Body of pancreas (tissue), 4 donors: ENCODE measurements around the gene VEGFA. TPM values are rescaled to one million over a fixed set of nuclear protein-coding genes. Genes with fewer than 3 reads are reported as not detected.

Experiments
- ATAC-seq: fragments of 150-250 bp; one replicate; pipeline ENCODE4 v1.9.1; 2016
- DNase-seq, 4 donors: peaks; one replicate each; pipeline ENCODE4 v3.0.0-alpha.2; 2019
- H3K27ac ChIP-seq, 4 donors: fragments of 200-600 bp; sonication (generic); 1 replicate in 3 of 4; 2 replicates in 1 of 4; pipeline versions ENCODE4 v1.5.1 to v1.6.1; 2016 to 2019; ENCODE audit warnings: mild to moderate bottlenecking in 1 of 4, mixed read lengths in 1 of 4, moderate library complexity in 1 of 4
- H3K27me3 ChIP-seq, 2 donors: fragments of 200-600 bp; sonication (generic); one replicate each; pipeline ENCODE4 v1.6.0; 2016; ENCODE audit warnings: mild to moderate bottlenecking in 1 of 2
- H3K36me3 ChIP-seq, 2 donors: fragments of 200-600 bp; sonication (generic); replicated peaks in 1 of 2; 2 replicates each; pipeline ENCODE4 v1.5.1; 2016; ENCODE audit warnings: low read depth in 2 of 2; ENCODE audit not compliant: insufficient read depth in 1 of 2
- H3K4me1 ChIP-seq: fragments of 200-600 bp; sonication (generic); one replicate; pipeline ENCODE4 v1.6.0; 2016
- H3K4me3 ChIP-seq, 2 donors: fragments of 200-600 bp; sonication (generic); 1 replicate in 1 of 2; 2 replicates in 1 of 2; pipeline ENCODE4 v1.5.1; 2016 to 2019
- H3K9me3 ChIP-seq, 3 donors: fragments of 200-600 bp; sonication (generic); 1 replicate in 2 of 3; 2 replicates in 1 of 3; pipeline ENCODE4 v1.5.1; 2016
- CTCF ChIP-seq, 7 experiments: fragments of 450-650 bp in 4 of 7; fragments of 200-600 bp in 3 of 7; sonication (generic) in 3 of 7; IDR thresholded peaks; one replicate each; pipeline ENCODE4 v1.5.1; 2016 to 2019; ENCODE audit warnings: antibody characterized with exemption in 7 of 7
- POLR2A ChIP-seq, 3 donors: fragments of 450-650 bp; IDR thresholded peaks; one replicate each; pipeline ENCODE4 v1.6.1; 2016; ENCODE audit warnings: antibody characterized with exemption in 3 of 3, mild to moderate bottlenecking in 2 of 3
- WGBS, 2 donors: methylation state at CpG; one replicate each; pipeline ENCODE4 v1.1.5; 2017; 5-methylcytosine and 5-hydroxymethylcytosine counted together
- intact Hi-C: fragments of 100-400 bp; cut with DNase I; formaldehyde crosslinking; loops from one replicate; pipeline ENCODE4 v1.15.1; 2023
- total RNA-seq, 2 donors: library from RNA; depleted of rRNA; stranded (reverse); fragments of >200 nt; gene quantifications; one replicate each; pipeline ENCODE4 v1.1.0, GENCODE V29; 2016

VEGFA gene
- total RNA-seq, 2 donors from 2014 or later, result 84.8 to 272 TPM

GRCh38 chr6:43824703-43825064 is 54.7 kb downstream of the VEGFA start:
- Histone ChIP-seq H3K4me1 (peaks cover 56% of the 10 kb centered on the region), H3K9me3 (no peaks in the 10 kb centered on the region), H3K4me3 (no peak overlapping the region), H3K27ac (peak overlapping the region; percentile 54 to 90 (median 87)), H3K36me3 (no peaks in the 10 kb centered on the region), H3K27me3 (no peaks in the 10 kb centered on the region)
- ATAC-seq (no peak), DNase-seq (peak in 1 of 4 donors; percentile 55)
- 6 to 15% methylated on average over 2 of the region's 2 CpGs for WGBS, 2 donors
- TF ChIP-seq CTCF (IDR thresholded peaks at IDR 0.05) (no peak), POLR2A (IDR thresholded peaks at IDR 0.05) (no peak)
- intact Hi-C loops, result no loop called here

GRCh38 chr6:43825187-43826115 is 55.4 kb downstream of the VEGFA start:
- DNase-seq, result no peak
- Histone ChIP-seq H3K36me3 (no peaks in the 10 kb centered on the region), H3K4me1 (peaks cover 58% of the 10 kb centered on the region), H3K4me3 (no peak overlapping the region), H3K9me3 (no peaks in the 10 kb centered on the region), H3K27me3 (no peaks in the 10 kb centered on the region), H3K27ac (peak overlapping the region; percentile 54 to 90 (median 87))
- ATAC-seq, result no peak
- WGBS, 2 donors, result 40 to 46% methylated on average over 8 to 16 of the region's 16 CpGs
- TF ChIP-seq POLR2A (IDR thresholded peaks at IDR 0.05) (no peak), CTCF (IDR thresholded peaks at IDR 0.05) (no peak)
- intact Hi-C loops, result no loop called here

- DNase-seq, result no peak
- Histone ChIP-seq H3K4me1 (peaks cover 69% of the 10 kb centered on the region), H3K27ac (peak overlapping the region in 1 of 4 donors; percentile 87), H3K9me3 (no peaks in the 10 kb centered on the region), H3K27me3 (no peaks in the 10 kb centered on the region), H3K36me3 (no peaks in the 10 kb centered on the region), H3K4me3 (no peak overlapping the region)
- no peak for TF ChIP-seq CTCF (IDR thresholded peaks at IDR 0.05)
- TF ChIP-seq POLR2A (IDR thresholded peaks at IDR 0.05), result no peak
- no peak for ATAC-seq
- intact Hi-C loops, result no loop called here
- 72 to 75% methylated on average over 4 of the region's 4 CpGs for WGBS, 2 donors
Observed at GRCh38 chr6:43826730-43827129, 56.7 kb downstream of the VEGFA start.

GRCh38 chr6:43827898-43828297 is 57.9 kb downstream of the VEGFA start:
- H3K9me3 ChIP-seq, result no peaks in the 10 kb centered on the region
- 20 to 57% methylated on average over 1 to 10 of the region's 10 CpGs for WGBS, 2 donors
- DNase-seq, result no peak

More at GRCh38 chr6:43827898-43828297, 57.9 kb downstream of the VEGFA start:
- Histone ChIP-seq H3K36me3 (no peaks in the 10 kb centered on the region), H3K27ac (no peak overlapping the region), H3K4me3 (no peak overlapping the region), H3K4me1 (peaks cover 72% of the 10 kb centered on the region), H3K27me3 (no peaks in the 10 kb centered on the region)
- intact Hi-C loops, result no loop called here
- TF ChIP-seq CTCF (IDR thresholded peaks at IDR 0.05) (no peak), POLR2A (IDR thresholded peaks at IDR 0.05) (no peak)
- ATAC-seq, result no peak
